Liver (tissue), 3 donors: Measurements from ENCODE around the gene MAP2K3.
"Not testable (repeated sequence)": the region's sequence is repeated elsewhere in the genome, so short reads cannot be mapped to it uniquely, and the experiment has no call there.

Experiments
- EGR1 ChIP-seq, 2 donors: IDR thresholded peaks; 2 replicates each; pipeline ENCODE4 v1.6.1; 2016 to 2018; ENCODE audit warnings: antibody characterized with exemption in 2 of 2, low read depth in 2 of 2
- FOXA1 ChIP-seq: IDR thresholded peaks from 2 replicates; pipeline ENCODE4 v1.6.1; 2016; ENCODE audit warnings: antibody characterized with exemption
- JUND ChIP-seq, 2 donors: IDR thresholded peaks; 2 replicates each; pipeline ENCODE4 v1.6.1; 2016; ENCODE audit warnings: antibody characterized with exemption in 2 of 2
- RAD21 ChIP-seq, 2 donors: IDR thresholded peaks; 2 replicates each; pipeline ENCODE4 v1.6.1; 2016; ENCODE audit warnings: antibody characterized with exemption in 2 of 2, mild to moderate bottlenecking in 2 of 2
- YY1 ChIP-seq: IDR thresholded peaks from 2 replicates; pipeline ENCODE4 v1.6.1; 2016; ENCODE audit warnings: antibody characterized with exemption, mild to moderate bottlenecking
- TF ChIP-seq, protein P1 (sequence below): fragments of 150-350 bp; IDR thresholded peaks from 2 replicates; pipeline ENCODE4 v1.5.1; 2017; ENCODE audit warnings: improper control_type of control experiment, low read depth, low read length; ENCODE audit not compliant: missing input control
- TF ChIP-seq, protein P2 (sequence below): IDR thresholded peaks from 2 replicates; pipeline ENCODE4 v1.6.1; 2016; ENCODE audit warnings: antibody characterized with exemption
- TF ChIP-seq, protein P3 (sequence below): IDR thresholded peaks from 2 replicates; pipeline ENCODE4 v1.6.1; 2016; ENCODE audit warnings: antibody characterized with exemption, mild to moderate bottlenecking
- TF ChIP-seq, protein P4 (sequence below): IDR thresholded peaks from 2 replicates; pipeline ENCODE4 v1.6.1; 2016; ENCODE audit warnings: antibody characterized with exemption
- TF ChIP-seq, protein P5 (sequence below): IDR thresholded peaks from 2 replicates; pipeline ENCODE4 v1.6.1; 2016; ENCODE audit warnings: antibody characterized with exemption
- donor health status: healthy.
- donor health status: healthy.

DNA sequence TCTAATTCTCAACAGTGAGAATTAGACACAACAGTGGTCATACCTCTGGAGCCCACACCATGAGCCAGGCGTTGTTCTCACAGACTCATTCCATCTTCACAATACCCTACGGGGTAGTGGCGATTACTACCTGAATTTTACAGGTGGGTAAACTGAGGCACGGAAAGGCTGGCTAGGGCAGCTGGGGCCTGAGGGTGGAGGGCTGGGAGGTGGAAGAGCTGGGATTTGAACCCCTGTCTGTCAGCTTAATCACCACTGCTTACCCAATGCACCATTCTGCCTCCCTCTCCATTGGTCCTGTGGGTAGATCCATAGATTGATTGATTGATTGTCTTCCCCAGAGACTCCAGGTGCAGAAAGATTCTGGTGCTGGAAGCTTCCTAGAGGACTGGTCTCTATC is 60.3 kb downstream of the MAP2K3 start:
- TF ChIP-seq, protein P1, sequence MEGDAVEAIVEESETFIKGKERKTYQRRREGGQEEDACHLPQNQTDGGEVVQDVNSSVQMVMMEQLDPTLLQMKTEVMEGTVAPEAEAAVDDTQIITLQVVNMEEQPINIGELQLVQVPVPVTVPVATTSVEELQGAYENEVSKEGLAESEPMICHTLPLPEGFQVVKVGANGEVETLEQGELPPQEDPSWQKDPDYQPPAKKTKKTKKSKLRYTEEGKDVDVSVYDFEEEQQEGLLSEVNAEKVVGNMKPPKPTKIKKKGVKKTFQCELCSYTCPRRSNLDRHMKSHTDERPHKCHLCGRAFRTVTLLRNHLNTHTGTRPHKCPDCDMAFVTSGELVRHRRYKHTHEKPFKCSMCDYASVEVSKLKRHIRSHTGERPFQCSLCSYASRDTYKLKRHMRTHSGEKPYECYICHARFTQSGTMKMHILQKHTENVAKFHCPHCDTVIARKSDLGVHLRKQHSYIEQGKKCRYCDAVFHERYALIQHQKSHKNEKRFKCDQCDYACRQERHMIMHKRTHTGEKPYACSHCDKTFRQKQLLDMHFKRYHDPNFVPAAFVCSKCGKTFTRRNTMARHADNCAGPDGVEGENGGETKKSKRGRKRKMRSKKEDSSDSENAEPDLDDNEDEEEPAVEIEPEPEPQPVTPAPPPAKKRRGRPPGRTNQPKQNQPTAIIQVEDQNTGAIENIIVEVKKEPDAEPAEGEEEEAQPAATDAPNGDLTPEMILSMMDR: not testable (repeated sequence)
- not testable (repeated sequence) for TF ChIP-seq JUND (IDR thresholded peaks at IDR 0.05); YY1; FOXA1; RAD21 (IDR thresholded peaks at IDR 0.05); EGR1 (IDR thresholded peaks at IDR 0.05; ENCODE audit: low read depth in 2 of 2)
- TF ChIP-seq, protein P2, sequence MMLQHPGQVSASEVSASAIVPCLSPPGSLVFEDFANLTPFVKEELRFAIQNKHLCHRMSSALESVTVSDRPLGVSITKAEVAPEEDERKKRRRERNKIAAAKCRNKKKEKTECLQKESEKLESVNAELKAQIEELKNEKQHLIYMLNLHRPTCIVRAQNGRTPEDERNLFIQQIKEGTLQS: not testable (repeated sequence)
- TF ChIP-seq, protein P3, sequence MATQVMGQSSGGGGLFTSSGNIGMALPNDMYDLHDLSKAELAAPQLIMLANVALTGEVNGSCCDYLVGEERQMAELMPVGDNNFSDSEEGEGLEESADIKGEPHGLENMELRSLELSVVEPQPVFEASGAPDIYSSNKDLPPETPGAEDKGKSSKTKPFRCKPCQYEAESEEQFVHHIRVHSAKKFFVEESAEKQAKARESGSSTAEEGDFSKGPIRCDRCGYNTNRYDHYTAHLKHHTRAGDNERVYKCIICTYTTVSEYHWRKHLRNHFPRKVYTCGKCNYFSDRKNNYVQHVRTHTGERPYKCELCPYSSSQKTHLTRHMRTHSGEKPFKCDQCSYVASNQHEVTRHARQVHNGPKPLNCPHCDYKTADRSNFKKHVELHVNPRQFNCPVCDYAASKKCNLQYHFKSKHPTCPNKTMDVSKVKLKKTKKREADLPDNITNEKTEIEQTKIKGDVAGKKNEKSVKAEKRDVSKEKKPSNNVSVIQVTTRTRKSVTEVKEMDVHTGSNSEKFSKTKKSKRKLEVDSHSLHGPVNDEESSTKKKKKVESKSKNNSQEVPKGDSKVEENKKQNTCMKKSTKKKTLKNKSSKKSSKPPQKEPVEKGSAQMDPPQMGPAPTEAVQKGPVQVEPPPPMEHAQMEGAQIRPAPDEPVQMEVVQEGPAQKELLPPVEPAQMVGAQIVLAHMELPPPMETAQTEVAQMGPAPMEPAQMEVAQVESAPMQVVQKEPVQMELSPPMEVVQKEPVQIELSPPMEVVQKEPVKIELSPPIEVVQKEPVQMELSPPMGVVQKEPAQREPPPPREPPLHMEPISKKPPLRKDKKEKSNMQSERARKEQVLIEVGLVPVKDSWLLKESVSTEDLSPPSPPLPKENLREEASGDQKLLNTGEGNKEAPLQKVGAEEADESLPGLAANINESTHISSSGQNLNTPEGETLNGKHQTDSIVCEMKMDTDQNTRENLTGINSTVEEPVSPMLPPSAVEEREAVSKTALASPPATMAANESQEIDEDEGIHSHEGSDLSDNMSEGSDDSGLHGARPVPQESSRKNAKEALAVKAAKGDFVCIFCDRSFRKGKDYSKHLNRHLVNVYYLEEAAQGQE: not testable (repeated sequence)
- TF ChIP-seq, protein P4, sequence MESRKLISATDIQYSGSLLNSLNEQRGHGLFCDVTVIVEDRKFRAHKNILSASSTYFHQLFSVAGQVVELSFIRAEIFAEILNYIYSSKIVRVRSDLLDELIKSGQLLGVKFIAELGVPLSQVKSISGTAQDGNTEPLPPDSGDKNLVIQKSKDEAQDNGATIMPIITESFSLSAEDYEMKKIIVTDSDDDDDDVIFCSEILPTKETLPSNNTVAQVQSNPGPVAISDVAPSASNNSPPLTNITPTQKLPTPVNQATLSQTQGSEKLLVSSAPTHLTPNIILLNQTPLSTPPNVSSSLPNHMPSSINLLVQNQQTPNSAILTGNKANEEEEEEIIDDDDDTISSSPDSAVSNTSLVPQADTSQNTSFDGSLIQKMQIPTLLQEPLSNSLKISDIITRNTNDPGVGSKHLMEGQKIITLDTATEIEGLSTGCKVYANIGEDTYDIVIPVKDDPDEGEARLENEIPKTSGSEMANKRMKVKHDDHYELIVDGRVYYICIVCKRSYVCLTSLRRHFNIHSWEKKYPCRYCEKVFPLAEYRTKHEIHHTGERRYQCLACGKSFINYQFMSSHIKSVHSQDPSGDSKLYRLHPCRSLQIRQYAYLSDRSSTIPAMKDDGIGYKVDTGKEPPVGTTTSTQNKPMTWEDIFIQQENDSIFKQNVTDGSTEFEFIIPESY: not testable (repeated sequence)
- TF ChIP-seq, protein P5, sequence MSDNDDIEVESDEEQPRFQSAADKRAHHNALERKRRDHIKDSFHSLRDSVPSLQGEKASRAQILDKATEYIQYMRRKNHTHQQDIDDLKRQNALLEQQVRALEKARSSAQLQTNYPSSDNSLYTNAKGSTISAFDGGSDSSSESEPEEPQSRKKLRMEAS: not testable (repeated sequence)
